Measurements from ENCODE around the gene GPC3.
"Not testable (repeated sequence)": the region's sequence is repeated elsewhere in the genome, so short reads cannot be mapped to it uniquely, and the experiment has no call there.

Gene GPC3

DNA sequence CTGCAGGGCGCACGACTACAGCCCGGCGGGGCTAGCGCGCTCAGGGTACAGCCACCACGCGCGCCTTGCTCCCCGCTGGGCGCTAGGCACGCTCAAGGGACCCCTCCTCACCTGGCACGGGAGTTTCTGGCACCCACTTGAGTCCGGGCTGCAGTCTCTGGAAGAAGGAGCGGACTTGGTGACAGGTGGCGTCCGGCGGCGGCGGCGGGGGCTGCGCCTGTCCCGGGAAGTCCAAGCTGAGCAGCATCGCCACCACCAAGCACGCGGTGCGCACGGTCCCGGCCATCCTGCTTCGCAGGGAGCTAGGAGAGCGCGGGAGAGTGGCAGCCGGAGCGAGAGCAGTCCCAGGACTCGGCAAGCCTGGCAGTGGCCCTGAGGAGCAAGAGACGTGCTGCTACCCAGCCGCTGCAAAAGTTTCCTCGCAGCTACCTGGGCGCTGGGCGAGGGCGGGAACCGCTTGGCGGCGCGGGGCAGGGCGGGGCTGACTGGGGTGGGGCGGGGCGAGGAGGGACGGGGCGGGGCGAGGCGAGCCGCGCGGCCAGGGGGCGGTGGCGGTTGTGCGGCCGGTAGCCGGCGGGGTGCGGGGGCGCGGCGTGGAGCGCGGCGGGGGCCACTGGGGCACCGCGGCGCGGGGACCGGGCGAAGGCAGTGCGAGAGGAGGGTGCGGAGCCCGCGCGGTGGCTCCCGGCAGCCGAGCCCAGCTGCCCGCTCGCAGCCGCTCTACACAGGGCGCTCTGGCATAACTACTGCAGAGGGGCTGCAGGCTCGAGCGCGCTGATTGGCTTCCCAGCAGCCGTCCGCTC lies at the start of gene GPC3:
TSS of gene GPC3 (minus strand) at position 431 of the 803 bp plus-strand sequence.
- no peak for DNase-seq

- no peak for DNase-seq
Measured at GRCh38 chrX:134032441-134032840, 47.0 kb upstream of the GPC3 start.

DNA sequence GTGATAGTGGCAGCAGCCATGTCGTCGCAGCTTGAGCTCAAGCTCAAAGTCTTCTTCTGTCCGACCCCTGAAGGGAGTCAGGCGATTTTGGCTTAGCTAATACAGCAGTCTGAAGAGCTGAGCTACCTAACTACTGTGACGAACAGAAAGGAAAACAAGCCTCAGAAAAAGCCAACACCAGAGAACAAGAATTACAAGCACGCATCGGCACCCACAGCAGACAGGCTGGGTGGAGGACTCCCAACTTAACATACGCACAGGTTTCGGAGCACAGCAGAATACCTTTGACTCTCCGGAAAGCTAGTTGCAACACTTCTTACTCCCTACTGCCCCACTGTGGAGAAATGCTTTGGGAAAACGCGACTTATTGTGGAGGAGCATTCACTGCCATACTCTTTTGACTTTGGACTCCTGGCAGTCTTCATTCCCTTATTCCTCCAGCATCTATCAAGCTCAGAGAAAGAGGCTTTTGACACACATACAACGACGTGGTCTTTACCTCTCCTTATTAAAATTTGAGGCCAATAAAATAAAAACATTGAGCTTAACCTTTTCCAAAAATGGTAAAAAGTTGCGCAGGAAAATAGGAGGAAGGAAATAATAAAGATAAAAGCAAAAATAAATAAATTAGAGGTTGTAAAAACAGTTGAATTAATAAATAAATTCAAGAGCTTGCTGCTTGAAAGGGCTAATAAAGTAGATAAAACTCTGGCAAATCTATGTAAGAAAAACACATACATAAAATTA lies 41.3 kb upstream of the GPC3 start:
- peak; percentile 23 for DNase-seq

- DNase-seq: no peak
Measured at GRCh38 chrX:134025986-134026545, 40.7 kb upstream of the GPC3 start.

- DNase-seq: no peak
Measured at GRCh38 chrX:134024686-134025377, 39.4 kb upstream of the GPC3 start.

DNA sequence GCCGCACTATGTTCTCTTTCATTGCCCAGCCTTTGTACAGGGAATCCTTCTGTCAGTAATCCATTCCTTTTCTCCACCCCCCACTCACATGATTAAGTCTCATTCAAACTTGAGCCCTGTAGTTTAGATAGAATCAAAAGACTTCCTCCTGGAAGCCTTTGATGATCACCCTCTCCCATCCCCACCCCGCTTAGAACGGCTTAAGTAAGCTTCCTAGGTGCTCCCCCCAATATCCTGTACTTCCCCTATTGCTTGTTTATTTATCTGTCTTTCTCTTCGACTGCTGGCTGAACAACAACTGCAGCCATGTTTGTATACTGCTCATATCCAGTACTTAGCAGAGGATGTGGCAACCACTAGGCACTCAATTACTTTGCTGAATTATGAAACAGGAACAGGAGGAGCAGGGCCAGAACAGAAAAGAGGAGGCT lies 38.5 kb upstream of the GPC3 start:
- no peak for DNase-seq

DNA sequence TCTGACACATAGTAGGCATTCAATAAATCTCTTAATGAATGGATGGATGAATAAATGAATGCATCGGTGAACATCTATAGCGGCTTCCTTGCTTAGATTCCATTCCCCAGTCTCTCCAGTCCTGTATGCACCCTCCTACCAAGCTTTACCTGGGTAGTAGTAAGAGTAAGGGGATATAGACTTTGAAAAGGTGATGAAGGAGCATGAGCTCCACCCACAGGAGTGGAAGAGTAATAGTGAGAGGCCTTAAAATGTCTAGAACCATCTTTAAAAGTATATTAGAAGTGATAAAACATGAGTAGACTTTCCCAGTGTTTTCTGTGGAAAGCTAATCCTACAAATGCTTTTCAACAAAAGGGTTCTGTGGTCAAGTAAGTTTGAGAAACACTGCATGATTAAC lies 35.5 kb upstream of the GPC3 start:
- DNase-seq: no peak

DNA sequence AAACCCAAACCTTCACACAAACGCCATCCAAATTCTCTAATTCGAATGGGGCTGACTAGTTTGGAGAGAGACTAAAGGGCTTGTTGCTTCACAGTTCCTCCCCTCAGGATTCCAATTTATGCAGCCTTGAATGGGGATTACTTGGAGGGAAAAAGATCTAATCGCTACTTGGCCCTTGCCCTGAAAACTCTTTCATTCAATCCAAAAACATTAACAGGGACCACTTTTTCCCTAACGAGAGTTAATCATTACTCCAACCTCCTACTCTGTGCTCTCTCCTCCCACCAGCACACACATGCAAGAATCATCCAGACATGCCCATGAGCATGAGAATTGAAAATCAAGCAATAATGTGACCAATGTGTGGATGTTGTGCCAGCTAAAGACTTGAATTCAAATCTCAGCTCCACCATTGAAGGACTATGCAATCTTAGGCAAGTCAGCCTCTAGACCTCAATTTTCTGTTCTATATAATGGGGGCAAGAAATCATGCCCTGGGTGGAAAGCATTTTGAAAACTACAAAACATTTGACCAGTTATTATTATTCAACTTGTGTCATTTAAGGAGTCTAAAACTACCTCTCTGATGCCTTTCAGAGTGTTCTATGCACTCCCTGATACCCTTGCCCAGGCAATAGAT lies 34.3 kb upstream of the GPC3 start:
- no peak for DNase-seq

DNA sequence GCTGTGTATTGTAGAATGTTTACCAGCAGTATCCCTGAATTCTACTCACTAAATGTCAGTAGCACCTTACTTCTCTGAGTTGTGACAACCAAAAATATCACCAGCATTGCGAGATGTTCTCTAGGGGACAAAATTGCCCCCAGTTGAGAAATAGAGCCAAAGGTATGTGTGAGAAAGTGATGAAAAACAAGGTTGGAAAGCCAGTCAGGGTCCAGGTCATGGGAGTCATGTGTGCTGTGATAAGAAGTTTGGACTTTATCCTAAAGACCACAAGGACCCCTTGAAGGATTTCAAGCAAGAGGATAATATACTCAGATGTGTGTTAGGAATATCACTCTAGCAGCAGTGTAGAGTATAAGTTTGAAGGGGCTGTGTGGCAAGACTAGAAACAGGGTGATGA lies 30.9 kb upstream of the GPC3 start:
- DNase-seq: not testable (repeated sequence)

- not testable (repeated sequence) for DNase-seq
Measured at GRCh38 chrX:134015510-134015909, 30.1 kb upstream of the GPC3 start.

DNA sequence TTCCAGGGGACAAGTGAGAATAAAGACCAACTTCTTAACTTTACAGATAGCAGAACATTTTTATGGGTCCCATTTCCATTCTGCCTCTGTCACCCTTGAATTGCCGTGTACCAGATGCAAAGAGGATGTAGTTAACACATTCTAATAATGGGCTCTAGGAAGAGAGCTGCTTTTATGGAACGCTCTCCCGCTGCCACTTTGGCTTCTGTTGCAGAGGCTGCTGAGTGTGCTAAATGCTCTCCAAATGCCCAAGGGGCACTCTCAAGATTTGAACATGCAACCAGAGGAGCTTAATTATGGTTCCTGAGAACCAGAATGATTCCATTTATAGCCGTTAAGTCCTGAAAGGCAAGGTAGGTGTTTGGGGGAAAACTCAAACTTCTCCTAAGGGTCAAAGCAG lies 28.1 kb upstream of the GPC3 start:
- DNase-seq: no peak

- DNase-seq: no peak
Measured at GRCh38 chrX:134013092-134013497, 27.7 kb upstream of the GPC3 start.

GRCh38 chrX:134010690-134011089 lies 25.3 kb upstream of the GPC3 start:
- no peak for DNase-seq

DNA sequence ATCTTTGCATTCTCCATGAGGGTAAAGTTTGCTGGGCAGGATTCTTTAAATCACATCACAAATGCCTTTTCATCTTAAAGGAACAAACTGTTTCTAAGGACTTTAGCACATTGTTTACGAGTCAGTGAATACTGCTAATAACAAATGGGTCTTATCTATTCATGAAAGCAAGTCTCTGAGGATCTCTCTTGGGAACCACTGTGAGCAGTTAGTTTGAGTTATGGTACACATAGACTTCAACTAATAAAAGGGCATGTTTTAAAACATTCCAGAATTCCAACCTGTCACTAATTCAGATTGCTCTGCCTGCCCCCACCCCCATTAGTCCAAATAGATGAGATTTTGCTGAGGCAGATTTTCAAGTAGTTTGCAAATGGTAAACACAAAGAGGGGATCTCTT lies 22.3 kb upstream of the GPC3 start:
- DNase-seq: no peak

GRCh38 chrX:134006484-134007161 lies 21.2 kb upstream of the GPC3 start:
- DNase-seq: no peak

DNA sequence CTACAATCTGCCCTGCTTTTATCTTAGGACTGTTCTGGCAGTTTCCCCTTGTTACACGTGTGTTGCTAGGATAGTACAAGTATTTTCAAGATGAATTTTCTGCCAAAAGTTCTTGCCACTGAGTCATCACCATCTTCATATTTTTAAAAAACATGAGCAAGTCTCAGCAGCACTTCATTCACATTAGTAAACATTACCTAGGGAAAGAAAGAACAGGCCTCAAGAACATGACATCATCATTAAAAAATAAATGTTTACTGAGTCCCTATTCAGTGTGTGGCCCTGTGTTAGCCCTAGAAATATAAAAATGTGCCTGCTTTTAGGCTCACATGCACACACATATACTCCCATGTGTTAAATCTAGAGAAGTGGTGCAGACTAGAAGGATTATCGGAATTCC lies 18.7 kb upstream of the GPC3 start:
- no peak for DNase-seq

GRCh38 chrX:134002921-134003615 lies 17.7 kb upstream of the GPC3 start:
- DNase-seq: no peak

DNA sequence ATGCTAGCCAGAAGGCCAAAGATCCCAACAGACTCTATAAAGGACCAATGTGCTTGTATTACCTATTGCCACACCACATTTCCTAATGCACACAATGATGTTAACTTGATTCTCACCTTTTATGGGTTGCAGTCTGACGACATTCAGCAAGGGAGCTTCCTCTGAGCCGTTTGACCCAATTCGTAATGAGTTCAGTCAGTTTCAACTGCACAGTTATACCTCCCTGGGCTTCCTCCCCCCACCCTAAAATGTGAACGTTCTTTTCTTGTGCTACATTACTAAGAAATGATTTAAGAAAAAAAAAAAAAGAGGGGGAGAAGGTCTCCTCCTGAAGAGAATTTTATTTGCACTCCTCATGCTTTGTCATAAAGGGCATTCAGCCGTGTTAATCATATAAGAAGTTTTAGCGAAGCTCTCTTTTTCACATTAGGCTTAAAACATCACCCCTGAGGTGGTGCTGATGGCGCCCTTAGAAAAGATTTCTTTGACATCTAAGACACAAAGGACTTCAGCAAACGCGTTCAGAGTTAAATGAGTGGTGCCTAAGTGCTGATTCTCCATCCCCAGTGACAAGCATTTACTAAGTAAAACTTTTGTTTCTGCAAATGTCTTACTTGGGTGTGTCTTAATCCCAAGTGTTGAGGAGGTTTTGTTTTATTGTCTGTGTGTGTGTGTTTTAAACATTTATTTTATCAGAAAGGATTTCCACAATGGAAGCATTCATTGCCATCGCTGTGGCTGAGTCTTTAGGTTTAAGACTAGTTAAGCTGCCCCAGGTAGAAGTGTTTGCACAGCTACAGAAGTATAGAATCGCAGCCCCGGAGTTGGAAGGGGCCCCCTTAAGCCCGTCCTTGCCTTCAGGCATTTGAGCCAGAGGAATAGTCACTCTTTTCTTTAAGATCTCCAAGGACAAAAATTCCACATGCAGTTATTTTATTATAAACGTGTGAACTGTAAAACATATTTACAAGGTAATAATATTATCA lies 15.2 kb upstream of the GPC3 start:
- DNase-seq: no peak

DNA sequence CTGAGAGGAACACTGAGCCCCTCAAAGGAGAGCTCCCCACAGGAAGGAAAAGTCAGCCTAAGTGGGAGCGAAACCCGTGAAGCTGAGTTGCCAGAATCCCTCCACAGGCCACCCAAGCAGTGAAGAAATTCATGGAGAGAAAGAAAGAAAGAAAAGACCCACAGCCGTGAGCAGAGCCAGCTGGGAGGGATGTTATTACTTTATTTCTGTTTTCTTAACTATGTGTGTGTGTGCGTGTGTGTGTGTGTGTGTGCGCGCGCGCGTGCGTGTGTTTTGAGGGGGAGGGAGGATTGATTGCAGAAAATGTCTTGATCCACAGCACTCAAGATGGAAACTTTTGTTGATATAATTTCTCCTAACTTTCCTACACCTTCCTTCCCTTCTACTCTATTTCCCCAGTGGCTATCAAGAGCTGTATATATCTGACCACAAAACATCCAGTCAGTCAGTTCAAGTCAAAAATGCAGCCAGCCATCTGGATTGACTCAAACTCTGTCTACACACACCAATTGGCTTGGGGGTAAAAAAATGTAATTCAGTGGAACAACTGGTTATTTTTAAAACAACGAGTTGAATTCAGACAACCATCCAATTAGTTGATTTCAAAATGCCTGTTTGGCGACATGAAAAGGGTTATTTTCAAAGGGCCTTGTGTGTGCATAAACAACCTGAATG lies 13.8 kb upstream of the GPC3 start:
- no peak for DNase-seq

DNA sequence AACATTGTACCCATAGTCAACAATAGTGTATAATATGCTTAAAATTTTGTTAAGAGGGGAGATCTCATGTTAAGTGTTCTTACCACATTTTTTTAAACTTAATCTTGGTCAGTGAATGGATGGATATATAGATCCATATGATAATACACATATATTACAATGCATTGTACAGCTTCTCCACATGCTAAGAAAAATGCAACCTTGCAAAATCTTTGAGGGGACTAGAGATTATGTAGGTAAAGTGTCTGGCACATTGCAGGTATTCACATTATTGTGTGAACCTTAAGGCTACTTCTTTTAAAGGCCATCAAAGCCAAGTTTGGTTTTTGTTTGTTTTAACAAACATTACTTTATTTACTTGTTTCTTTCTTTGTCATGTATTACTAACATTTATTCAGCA lies 10.4 kb upstream of the GPC3 start:
- no peak for DNase-seq
